Posterior vena cava (tissue), 2 donors: Measurements from ENCODE around the gene CNTRL. TPM values are rescaled to one million over a fixed set of nuclear protein-coding genes. Genes with fewer than 3 reads are reported as not detected.

Experiments
- DNase-seq: peaks from one replicate; pipeline ENCODE4 v3.0.0-alpha.2; 2020; ENCODE audit warnings: low spot score
- intact Hi-C, 2 donors: fragments of 100-400 bp; cut with DNase I; formaldehyde crosslinking; loops; one replicate each; pipeline versions ENCODE4 v1.14.1 to v1.14.2; 2022 to 2023
- total RNA-seq, 2 donors: library from RNA; stranded (reverse); fragmentation: NEBNext Ultra II Directional; extraction: Animal tissue kit (Norgen Biotek cat#: 25700); gene quantifications; one replicate each; pipeline ENCODE4 v1.2.1, GENCODE V29; 2021
- donor health status: DM: yes; HTN: yes; CAD: no.
- donor health status: DM: yes; HTN: yes; CAD: no.

CNTRL gene
- total RNA-seq, 2 donors from 2014 or later = 13.6 to 15.2 TPM

DNA sequence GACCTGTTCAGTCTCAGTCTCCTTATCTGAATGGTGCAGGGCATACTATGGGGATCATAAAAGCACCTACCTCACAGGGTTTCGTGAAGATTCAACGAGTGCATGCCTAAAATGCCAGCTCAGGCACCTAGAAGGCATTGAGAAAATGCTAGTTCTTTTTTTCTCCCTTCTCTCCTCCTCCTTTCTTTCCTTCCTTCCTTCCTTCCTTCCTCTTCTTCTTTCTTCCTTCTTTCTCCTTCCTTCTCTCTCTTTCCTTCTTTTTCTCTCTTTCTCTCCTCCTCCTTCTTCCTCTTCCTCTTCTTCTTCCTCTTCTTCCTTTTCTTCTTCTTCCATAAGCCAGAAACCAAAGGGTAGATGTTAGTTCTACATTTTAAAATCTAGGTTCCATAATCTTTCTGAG lies 139.2 kb downstream of the CNTRL start:
- DNase-seq = no peak
- intact Hi-C loops = loop anchor here (2.0 to 5.0 kb wide), 3 partner anchors 103 to 183 kb away; no protein-coding TSS in a partner anchor

DNA sequence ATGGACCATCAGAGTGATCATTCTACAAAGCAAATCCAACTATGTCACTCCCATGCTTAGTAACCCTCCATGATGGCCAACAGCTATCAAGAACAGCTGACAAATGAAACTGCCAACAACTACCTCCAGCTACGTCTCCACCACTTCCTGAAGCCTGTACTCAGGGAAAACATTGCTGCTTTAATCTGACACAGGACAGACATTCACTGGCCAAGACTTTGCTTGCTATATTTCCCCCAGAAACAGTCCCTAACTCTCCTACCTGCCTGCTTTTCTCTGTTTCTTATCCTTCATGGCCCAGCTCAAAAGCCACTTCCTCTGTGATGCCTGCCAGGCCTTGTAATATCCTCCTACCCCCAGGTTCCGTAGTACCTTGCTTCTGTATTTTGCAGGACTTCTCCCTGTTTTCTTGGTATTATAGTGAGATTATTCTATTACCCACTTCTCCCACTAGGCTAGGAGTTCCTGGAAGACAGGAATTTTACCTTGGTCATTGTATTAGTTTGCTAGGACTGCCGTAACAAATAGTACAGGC lies 141.6 kb downstream of the CNTRL start:
- intact Hi-C loops = no loop called here

DNA sequence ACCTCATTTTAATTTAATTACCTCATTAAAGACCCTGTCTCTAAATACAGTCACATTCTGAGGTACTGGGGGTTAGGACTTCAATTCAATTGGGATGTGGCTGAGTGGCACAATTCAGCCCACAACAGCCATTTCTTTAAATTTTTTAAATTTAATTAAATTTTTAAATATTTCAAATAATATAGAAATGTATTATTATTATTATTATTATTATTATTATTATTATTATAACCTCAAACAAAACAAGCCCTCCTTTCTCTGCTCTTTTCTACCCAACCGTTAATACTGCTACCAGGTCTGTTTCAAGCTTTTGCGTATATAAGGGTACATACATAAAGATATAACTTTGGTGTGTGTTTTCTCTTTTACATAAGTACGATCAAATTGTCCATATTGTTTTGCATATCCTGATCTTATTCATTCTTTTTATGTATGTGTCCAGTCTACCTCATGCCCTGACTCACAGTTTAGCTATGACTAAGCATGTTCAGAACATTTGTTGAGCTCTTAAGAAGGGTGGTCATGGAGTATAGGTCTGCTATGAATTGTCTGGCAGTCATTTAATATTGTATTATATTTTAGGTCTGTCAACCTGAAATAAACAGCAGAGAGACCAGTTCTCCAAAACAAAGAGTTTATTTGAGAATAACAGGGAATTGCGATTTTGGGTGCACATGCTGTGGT lies 143.0 kb downstream of the CNTRL start:
- no peak for DNase-seq
- intact Hi-C loops = no loop called here

More for the DNA sequence above, 141.6 kb downstream of the CNTRL start:
- DNase-seq = no peak

DNA sequence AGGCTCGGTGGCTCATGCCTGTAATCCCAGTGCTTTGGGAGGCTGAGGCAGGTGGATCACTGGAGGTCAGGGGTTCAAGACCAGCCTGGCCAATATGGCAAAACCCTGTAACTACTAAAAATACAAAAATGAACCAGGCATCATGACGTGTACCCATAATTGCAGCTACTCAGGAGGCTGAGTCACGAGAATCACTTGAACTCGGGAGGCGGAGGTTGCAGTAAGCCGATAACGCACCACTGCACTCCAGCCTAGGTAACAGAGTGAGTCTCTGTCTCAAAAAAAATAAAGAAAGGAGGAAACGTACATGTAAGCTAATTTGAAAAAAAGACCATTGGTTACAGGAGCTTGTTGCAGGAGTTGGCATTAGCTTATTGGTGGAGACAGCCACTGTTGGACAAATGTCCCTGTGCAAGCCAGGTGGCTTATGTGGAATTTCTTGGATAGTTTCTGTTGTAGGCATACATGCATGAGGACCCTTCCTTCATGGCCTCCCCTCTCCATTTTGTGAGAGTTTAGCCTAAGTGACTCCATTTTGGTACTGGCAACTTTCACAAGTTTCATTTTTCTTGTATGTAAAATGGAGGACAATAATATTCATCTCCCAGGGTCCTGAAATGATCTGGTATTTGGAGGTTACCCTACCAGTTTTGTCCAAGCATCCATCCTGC lies 143.7 kb downstream of the CNTRL start:
- intact Hi-C loops = no loop called here
- DNase-seq = no peak

DNA sequence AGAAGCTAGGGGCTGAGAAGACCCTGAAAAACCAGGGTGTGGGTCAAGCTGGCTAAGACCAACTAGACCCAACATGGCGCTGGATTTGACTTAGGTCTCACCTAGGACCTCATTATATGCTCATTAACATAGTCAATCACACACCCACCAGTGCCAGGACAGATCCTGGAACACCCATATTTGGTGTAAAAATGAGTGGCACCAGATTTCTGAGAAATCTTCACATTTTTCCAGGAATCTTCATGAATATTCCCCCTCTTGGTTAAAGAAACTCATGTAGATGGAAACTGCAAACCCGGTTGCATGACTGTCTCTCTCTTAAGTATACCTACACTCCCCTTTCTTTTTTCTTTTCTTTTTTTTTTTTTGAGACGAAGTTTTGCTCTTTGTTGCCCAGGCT lies 144.8 kb downstream of the CNTRL start:
- intact Hi-C loops = no loop called here
- no peak for DNase-seq

DNA sequence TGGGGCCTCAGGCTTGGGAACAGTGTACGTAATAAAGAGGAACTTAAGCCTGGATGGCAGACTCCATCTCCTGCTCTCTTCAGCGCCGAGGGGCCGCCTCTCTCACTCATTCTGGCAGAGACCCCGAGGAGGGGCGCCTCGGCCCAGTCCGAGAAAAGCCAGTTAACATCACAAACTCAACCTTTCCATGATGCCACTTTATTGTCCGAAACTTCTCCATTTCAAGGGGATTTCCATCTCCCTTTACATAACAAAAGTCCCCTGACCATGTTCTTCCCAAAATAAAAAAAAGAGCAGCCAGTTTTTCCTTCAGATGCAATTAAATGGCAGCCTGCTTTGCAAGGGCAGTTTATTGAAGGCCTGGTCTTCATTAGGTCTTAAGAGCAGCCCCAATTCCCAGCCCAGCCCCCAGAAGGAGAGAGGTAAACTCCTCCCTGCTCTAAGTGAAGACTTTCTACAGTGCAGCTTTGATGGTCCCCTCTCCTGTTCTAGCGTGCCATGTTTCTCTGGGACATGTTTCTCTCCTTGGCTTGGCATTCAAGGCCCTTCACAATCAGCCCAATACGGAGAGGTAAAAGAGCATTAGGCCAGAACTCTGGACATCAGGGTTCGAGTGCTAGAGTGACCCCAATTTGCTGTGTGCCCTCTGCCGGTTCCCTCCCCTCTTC lies 146.4 kb downstream of the CNTRL start:
- intact Hi-C loops = loop anchor here in 1 of 2 donors (5.0 to 10.0 kb wide), 2 partner anchors 36 to 94 kb away; no protein-coding TSS in a partner anchor
- no peak for DNase-seq

DNA sequence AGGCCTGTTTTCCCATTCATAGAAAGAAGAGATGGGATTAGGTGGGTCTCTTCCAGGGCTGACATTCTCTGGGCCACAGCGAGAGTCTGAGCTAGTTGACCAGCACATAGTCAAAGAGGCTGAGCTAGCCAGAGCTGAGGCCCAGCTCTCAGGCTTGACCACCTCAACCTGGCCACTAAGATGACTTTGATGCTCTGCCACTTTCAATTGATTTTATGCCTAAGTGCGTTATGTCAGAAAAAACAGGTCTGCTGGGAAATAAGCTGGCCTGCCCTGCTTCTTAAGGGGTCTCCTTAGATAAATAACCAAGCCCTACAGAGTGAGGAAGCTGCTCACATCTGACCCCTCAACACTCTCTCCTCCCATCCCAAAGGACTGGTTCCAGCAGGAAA lies 146.9 kb downstream of the CNTRL start:
- intact Hi-C loops = loop anchor here in 1 of 2 donors (5.0 to 10.0 kb wide), 2 partner anchors 36 to 93 kb away; no protein-coding TSS in a partner anchor
- no peak for DNase-seq

DNA sequence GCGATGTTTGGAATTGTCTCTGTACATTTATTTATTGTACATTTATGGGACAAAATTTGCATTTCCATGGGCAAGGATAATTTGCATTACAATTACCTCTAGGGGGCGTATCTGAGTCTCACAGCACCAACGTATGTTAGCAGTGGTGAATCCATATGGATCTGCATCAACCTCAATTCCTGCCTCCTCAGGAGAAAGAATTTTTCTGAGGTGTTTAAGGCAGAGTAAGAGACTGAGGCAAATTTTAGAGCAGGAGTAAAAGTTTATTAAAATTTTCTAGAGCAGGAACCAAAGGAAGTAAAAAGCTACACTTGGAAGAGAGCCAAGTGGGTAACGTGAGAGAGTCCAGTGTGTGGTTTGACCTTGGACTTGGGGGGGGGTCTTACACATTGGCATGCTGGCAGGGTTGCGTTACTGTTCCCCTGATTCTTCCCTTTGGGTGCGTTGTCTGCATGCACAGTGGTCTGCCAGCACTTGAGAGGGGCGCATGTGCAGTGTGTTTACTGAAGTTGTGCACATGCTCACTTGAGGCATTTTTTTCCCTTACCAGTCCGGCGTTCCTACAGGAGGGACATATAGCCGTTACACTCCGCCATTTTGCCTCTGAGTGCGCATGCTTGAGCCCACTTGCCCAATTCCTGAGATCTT lies 147.9 kb downstream of the CNTRL start:
- DNase-seq = no peak
- intact Hi-C loops = loop anchor here in 1 of 2 donors (5.0 to 10.0 kb wide), 2 partner anchors 35 to 92 kb away; no protein-coding TSS in a partner anchor

DNA sequence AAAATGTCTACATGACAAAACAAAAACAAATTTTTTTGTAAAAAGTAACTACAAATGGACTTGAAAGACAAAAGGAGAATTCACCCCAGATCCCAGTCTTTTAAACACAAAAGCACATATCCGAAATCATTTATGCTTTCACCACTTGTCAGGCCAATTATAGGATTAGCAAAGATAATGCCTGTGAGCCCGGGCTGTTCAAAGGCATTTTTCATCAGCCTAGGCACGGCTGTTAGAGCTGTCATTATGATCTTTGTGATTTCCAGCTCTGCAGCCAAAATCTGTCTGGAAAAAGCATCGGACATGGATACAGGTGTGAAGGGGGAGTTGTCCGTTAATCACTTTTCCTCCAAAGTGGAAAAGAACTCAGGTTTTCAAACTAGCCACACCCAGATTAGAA lies 150.5 kb downstream of the CNTRL start:
- intact Hi-C loops = loop anchor here (5.0 to 10.0 kb wide), 2 partner anchors 42 to 90 kb away; partner anchors contain the start of gene GSN (in 1 of the 2)
- no peak for DNase-seq

DNA sequence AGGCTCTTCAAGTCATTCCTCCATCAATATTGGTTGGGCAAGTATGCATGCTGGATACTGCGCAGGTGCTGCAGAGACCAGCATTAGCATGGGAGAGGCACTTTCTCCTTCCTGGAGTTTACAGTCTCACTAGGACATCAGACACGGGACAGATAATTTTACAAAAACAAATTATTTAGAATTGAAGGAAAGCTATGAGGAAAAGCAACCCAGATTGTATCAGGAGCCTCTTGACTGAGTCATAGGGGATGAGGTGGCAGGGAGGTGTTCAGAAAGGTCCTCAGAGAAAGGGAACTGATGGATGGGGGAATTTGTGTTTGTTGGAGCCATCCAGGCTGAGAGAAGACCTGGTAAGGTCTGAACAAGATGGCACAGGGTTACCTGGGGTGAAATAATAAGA lies 151.4 kb downstream of the CNTRL start:
- intact Hi-C loops = loop anchor here (5.0 to 10.0 kb wide), 2 partner anchors 41 to 89 kb away; partner anchors contain the start of gene GSN (in 1 of the 2)
- DNase-seq = no peak

Other genes starting within 250 kb of the CNTRL start
- 10 to 100 TPM; 31.3 to 37.5 TPM for gene PSMD5, start 232.0 kb upstream of the CNTRL start, total RNA-seq
- gene PHF19, start 197.8 kb upstream of the CNTRL start, total RNA-seq = 10 to 100 TPM; 30.8 to 40.2 TPM
- 10 to 100 TPM; 10.2 to 14.6 TPM for gene TRAF1, start 148.2 kb upstream of the CNTRL start, total RNA-seq
- gene C5, start 24.7 kb upstream of the CNTRL start, total RNA-seq = 1 to 10 TPM; 3.7 to 5.9 TPM
- 10 to 100 TPM; 46.7 to 49.7 TPM for gene RAB14, start 126.9 kb downstream of the CNTRL start, total RNA-seq
- gene GSN, start 193.2 kb downstream of the CNTRL start, total RNA-seq = 1,000 to 10,000 TPM in 1 of 2 donors, 100 to 1,000 TPM in 1; 590 to 1,544 TPM